Prostate gland (tissue), 2 donors: ENCODE data around the gene FCRL3. TPM values are rescaled to one million over a fixed set of nuclear protein-coding genes. Genes with fewer than 3 reads are reported as not detected.
"Not testable (repeated sequence)": the region's sequence is repeated elsewhere in the genome, so short reads cannot be mapped to it uniquely, and the experiment has no call there.

ENCODE experiments used
- DNase-seq: peaks from one replicate; pipeline ENCODE4 v3.0.0-alpha.2; 2019; ENCODE audit warnings: low spot score
- H3K27ac ChIP-seq, 2 donors: fragments of 200-600 bp; sonication (generic); 2 replicates each; pipeline ENCODE4 v1.5.1; 2017 to 2019
- H3K27me3 ChIP-seq: fragments of 200-600 bp; sonication (generic); replicated peaks from 2 replicates; pipeline ENCODE4 v1.5.1; 2019; ENCODE audit not compliant: insufficient read depth
- H3K36me3 ChIP-seq, 2 donors: fragments of 200-600 bp; sonication (generic); 1 replicate in 1 of 2; 2 replicates in 1 of 2; pipeline versions ENCODE4 v1.5.1 to v1.8.1; 2017 to 2019
- H3K4me1 ChIP-seq: fragments of 200-600 bp; sonication (generic); replicated peaks from 2 replicates; pipeline ENCODE4 v1.5.1; 2019
- H3K4me3 ChIP-seq, 2 donors: fragments of 200-600 bp; sonication (generic); 2 replicates each; pipeline ENCODE4 v1.5.1; 2017 to 2019
- H3K9me3 ChIP-seq: fragments of 200-600 bp; sonication (generic); 2 replicates; pipeline ENCODE4 v1.5.1; 2017
- POLR2A ChIP-seq: fragments of 450-650 bp; IDR thresholded peaks from one replicate; pipeline ENCODE4 v1.6.1; 2016; ENCODE audit warnings: antibody characterized with exemption, mild to moderate bottlenecking
- POLR2AphosphoS5 ChIP-seq: sonication (generic); formaldehyde crosslinking; IDR thresholded peaks from one replicate; pipeline ENCODE4 v1.6.1; 2017; ENCODE audit warnings: antibody characterized with exemption
- WGBS: methylation state at CpG from one replicate; pipeline ENCODE4 v1.1.5; 2018; 5-methylcytosine and 5-hydroxymethylcytosine counted together
- intact Hi-C: fragments of 100-400 bp; cut with DNase I; formaldehyde crosslinking; loops from one replicate; pipeline ENCODE4 v1.14.2; 2022
- total RNA-seq, 2 donors: library from RNA; depleted of rRNA; stranded (reverse); fragments of >200 nt; gene quantifications; one replicate each; pipeline ENCODE4 v1.1.0, GENCODE V29; 2016
- TF ChIP-seq, protein P1 (sequence below), 4 experiments: fragments of 200-600 bp in 2 of 4; fragments of 450-650 bp in 2 of 4; sonication (generic) in 2 of 4; IDR thresholded peaks; 1 replicate in 3 of 4; 2 replicates in 1 of 4; pipeline ENCODE4 v1.5.1; 2016 to 2019; ENCODE audit warnings: antibody characterized with exemption in 4 of 4, mild to moderate bottlenecking in 2 of 4, moderate library complexity in 2 of 4

The FCRL3 gene, protein sequence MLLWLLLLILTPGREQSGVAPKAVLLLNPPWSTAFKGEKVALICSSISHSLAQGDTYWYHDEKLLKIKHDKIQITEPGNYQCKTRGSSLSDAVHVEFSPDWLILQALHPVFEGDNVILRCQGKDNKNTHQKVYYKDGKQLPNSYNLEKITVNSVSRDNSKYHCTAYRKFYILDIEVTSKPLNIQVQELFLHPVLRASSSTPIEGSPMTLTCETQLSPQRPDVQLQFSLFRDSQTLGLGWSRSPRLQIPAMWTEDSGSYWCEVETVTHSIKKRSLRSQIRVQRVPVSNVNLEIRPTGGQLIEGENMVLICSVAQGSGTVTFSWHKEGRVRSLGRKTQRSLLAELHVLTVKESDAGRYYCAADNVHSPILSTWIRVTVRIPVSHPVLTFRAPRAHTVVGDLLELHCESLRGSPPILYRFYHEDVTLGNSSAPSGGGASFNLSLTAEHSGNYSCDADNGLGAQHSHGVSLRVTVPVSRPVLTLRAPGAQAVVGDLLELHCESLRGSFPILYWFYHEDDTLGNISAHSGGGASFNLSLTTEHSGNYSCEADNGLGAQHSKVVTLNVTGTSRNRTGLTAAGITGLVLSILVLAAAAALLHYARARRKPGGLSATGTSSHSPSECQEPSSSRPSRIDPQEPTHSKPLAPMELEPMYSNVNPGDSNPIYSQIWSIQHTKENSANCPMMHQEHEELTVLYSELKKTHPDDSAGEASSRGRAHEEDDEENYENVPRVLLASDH
- total RNA-seq = under 1 TPM in 1 of 2 donors, not detected in 1; 0.17 TPM

- DNase-seq = no peak
- no peaks in the 10 kb centered on the region for H3K27me3 ChIP-seq
- TF ChIP-seq POLR2AphosphoS5 (no peak), POLR2A (no peak)
- TF ChIP-seq, protein P1, sequence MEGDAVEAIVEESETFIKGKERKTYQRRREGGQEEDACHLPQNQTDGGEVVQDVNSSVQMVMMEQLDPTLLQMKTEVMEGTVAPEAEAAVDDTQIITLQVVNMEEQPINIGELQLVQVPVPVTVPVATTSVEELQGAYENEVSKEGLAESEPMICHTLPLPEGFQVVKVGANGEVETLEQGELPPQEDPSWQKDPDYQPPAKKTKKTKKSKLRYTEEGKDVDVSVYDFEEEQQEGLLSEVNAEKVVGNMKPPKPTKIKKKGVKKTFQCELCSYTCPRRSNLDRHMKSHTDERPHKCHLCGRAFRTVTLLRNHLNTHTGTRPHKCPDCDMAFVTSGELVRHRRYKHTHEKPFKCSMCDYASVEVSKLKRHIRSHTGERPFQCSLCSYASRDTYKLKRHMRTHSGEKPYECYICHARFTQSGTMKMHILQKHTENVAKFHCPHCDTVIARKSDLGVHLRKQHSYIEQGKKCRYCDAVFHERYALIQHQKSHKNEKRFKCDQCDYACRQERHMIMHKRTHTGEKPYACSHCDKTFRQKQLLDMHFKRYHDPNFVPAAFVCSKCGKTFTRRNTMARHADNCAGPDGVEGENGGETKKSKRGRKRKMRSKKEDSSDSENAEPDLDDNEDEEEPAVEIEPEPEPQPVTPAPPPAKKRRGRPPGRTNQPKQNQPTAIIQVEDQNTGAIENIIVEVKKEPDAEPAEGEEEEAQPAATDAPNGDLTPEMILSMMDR (IDR thresholded peaks at IDR 0.05) = no peak
- 77% methylated on average over 4 of the region's 4 CpGs for WGBS
- H3K4me3 ChIP-seq = no peak within 1 kb of the TSS
- H3K27ac ChIP-seq = no peak within 1 kb of the TSS
- H3K9me3 ChIP-seq = no peaks in the 10 kb centered on the region
- intact Hi-C loops = no loop called here
- H3K4me1 ChIP-seq = no peaks in the 10 kb centered on the region
- H3K36me3 ChIP-seq = no peaks in the 10 kb centered on the region
Observed at GRCh38 chr1:157700732-157701131, at the start of gene FCRL3. FCRL3 (minus strand) TSS chr1:157700769; CDS start chr1:157700489, 280 bp downstream.

DNA sequence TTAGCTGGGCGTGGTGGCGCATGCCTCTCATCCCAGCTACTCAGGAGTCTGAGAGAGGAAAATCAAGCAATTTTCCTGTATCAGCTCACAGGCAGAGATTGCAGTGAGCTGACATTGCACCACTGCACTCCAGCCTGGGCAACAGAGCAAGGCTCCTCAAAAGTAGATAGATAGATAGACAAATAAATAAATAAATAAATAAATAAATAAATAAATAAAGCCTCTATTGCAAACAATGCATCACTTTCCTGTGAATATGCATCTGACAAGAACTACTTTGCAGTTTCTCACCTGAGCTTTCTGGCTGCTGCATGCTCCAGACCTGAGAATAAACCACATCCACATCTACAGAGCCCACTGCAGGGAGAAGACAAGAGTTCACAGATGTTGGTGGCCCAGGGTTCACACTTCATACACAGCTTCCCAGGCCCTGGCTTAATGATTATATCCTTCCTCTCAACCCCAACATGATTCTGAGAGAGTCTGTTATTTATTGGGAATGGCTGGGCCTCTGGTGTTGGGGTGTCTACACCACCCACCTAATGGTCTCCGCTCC lies 47.8 kb upstream of the FCRL3 start:
- intact Hi-C loops = no loop called here
- Histone ChIP-seq H3K27ac (no peak overlapping the region), H3K4me3 (no peak overlapping the region), H3K27me3 (no peaks in the 10 kb centered on the region), H3K9me3 (no peaks in the 10 kb centered on the region), H3K36me3 (no peaks in the 10 kb centered on the region), H3K4me1 (no peaks in the 10 kb centered on the region)
- 100% methylated on average over 3 of the region's 3 CpGs for WGBS
- no peak for DNase-seq
- TF ChIP-seq POLR2A (no peak), POLR2AphosphoS5 (no peak)
- TF ChIP-seq, protein P1 (IDR thresholded peaks at IDR 0.05) = no peak

DNA sequence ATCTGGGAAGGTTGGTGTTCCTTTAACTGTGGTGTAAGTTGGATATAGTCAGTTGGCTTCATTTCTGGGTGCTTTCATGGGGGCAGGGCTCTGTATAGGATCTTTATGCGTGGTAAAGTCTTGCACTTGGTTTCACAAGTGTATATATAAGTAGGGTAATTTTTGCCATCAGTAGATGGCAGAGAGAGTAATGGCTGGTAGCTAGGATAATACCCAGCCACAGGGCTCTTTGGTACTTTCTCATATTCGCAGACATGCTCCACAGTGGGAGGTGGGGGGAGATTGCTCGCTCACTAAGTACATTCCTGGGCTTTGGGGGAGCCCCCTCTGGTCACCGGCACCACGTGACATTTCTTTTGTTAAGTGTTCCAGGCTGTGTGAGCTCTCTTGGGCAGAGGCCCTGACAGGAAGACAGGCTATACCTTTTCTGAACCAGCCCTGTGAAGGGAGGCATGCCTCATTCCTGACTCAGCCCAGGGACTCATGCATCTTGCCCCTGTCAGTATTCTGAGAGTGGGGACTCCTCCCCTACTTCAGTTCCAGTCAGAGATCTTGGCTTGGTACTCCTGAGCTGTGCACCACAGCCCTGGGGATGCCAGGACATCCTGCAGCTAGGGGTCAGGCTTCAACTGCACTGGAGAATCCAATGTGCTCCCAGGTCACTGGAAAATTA lies 38.8 kb upstream of the FCRL3 start:
- 67% methylated on average over 5 of the region's 5 CpGs for WGBS
- H3K27me3 ChIP-seq = no peaks in the 10 kb centered on the region

DNA sequence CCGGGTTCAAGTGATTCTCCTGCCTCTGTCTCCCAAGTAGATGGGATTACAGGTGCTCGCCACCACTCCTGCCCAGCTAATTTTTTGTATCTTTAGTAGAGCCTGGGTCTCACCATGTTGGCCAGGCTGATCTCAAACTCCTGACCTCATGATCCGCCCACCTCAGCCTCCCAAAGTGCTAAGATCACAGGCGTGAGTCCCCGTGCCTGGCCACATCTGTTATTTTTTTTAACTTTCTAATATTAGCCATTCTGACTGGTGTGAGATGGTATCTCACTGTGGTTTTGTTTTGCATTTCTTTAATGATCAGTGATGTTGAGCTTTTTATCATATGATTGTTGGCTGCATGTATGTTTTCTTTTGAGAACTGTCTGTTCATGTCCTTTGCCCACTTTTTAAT lies 35.4 kb upstream of the FCRL3 start:
- DNase-seq, H3K4me1 ChIP-seq, H3K27me3 ChIP-seq, H3K36me3 ChIP-seq, H3K4me3 ChIP-seq, H3K27ac ChIP-seq, intact Hi-C loops, H3K9me3 ChIP-seq: not testable (repeated sequence)
- 81% methylated on average over 5 of the region's 5 CpGs for WGBS

More for the DNA sequence above, 38.8 kb upstream of the FCRL3 start:
- DNase-seq = no peak
- no peaks in the 10 kb centered on the region for H3K4me1 ChIP-seq
- H3K27ac ChIP-seq = no peak overlapping the region
- intact Hi-C loops = no loop called here
- TF ChIP-seq POLR2AphosphoS5 = no peak
- TF ChIP-seq POLR2A = no peak
- H3K9me3 ChIP-seq = no peaks in the 10 kb centered on the region
- no peaks in the 10 kb centered on the region for H3K36me3 ChIP-seq
- H3K4me3 ChIP-seq = no peak overlapping the region

GRCh38 chr1:157734321-157734720 lies 33.8 kb upstream of the FCRL3 start:
- Histone ChIP-seq H3K9me3 (no peaks in the 10 kb centered on the region), H3K4me3 (no peak overlapping the region), H3K36me3 (no peaks in the 10 kb centered on the region), H3K27ac (no peak overlapping the region), H3K4me1 (no peaks in the 10 kb centered on the region), H3K27me3 (no peaks in the 10 kb centered on the region)
- no peak for DNase-seq
- TF ChIP-seq, protein P1 (IDR thresholded peaks at IDR 0.05) = no peak
- TF ChIP-seq POLR2A (no peak), POLR2AphosphoS5 (no peak)
- WGBS = 87% methylated on average over 1 of the region's 1 CpG
- intact Hi-C loops = no loop called here
